ENCODE measurements around the gene GPBP1. TPM values are rescaled to one million over a fixed set of nuclear protein-coding genes. Genes with fewer than 3 reads are reported as not detected.

The GPBP1 gene
- total and polyA plus RNA-seq, 2 donors (not counting 3 experiments of a cell fraction or from before 2014, with no cell fraction given) = 11.7 to 57.4 TPM

DNA sequence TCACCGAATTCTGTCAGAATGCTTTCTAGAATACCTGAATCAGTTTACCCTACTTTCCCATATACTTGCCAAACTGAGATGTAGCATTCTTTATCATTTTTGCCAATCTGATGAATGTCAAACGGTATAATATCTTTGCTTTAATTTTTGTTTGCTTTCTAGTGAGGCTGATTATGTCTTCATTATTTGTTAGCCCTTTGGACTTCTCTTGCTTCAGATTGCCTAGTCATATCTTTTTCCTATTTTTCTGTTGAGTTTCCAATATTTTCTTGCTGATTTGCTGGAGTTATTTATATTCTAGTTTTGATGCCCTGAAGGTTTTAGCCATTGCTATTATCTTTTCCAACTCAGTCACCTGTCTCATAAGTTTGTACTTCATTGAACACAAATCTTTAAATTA lies 40.3 kb upstream of the GPBP1 start:
- Histone ChIP-seq H3K9me3 (replicated peaks; ENCODE audit: control insufficient read depth, insufficient read depth, low read length) (no peaks in the 10 kb centered on the region), H4K20me1 (replicated peaks; ENCODE audit: control insufficient read depth, extremely low read depth, insufficient read depth, low read length) (no peaks in the 10 kb centered on the region), H3K79me2 (ENCODE audit: control insufficient read depth, insufficient read depth, low read length) (no peaks in the 10 kb centered on the region), H3K9me1 (replicated peaks; ENCODE audit: control insufficient read depth, extremely low read depth, insufficient read depth, low read length) (no peaks in the 10 kb centered on the region), H3K4me3 (replicated peaks in 1 of 3; ENCODE audit: insufficient read depth in 1 of 3, low read depth in 1 of 3, low read length in 3 of 3) (no peak overlapping the region), H3K27me3 (ENCODE audit: control insufficient read depth in 2 of 2, insufficient read depth in 2 of 2, low read length in 2 of 2) (no peaks in the 10 kb centered on the region), H3K27ac (ENCODE audit: insufficient read depth, low read depth, low read length) (no peak overlapping the region), H2AFZ (ENCODE audit: low read depth, low read length) (no peak overlapping the region), H3K4me1 (ENCODE audit: control insufficient read depth, extremely low read depth, insufficient read depth, low read length) (no peaks in the 10 kb centered on the region), H3K4me2 (ENCODE audit: insufficient read depth, low read length) (no peak overlapping the region), H3K36me3 (ENCODE audit: control insufficient read depth in 2 of 2, extremely low read depth in 1 of 2, insufficient read depth in 2 of 2, low read length in 2 of 2) (no peaks in the 10 kb centered on the region), H3K9ac (replicated peaks; ENCODE audit: extremely low read depth, insufficient read depth, low read length) (no peak overlapping the region)
- no TSS peak for BruUV-seq (replicated peaks)
- DNase-seq (ENCODE audit: low read depth, low spot score) = no peak
- TF ChIP-seq POLR2AphosphoS5 (IDR thresholded peaks at IDR 0.05; ENCODE audit: insufficient read depth, low read depth, low read length) (no peak), MYC (IDR thresholded peaks at IDR 0.05; ENCODE audit: low read depth, low read length) (no peak), MAX (IDR thresholded peaks at IDR 0.05; ENCODE audit: insufficient read depth, insufficient read length) (no peak), EZH2 (IDR thresholded peaks at IDR 0.05; ENCODE audit: borderline replicate concordance, low read depth, low read length, severe bottlenecking) (no peak), POLR2A (IDR thresholded peaks at IDR 0.05; ENCODE audit: low read depth, low read length) (no peak), FOS (IDR thresholded peaks at IDR 0.05; ENCODE audit: borderline replicate concordance, insufficient read depth, low read length) (no peak)
- CTCF ChIA-PET = no interaction called here
- dilution Hi-C loops (cut with MboI; ENCODE audit: extremely low pct_ligation_motif_present, low sequenced_read_pairs) = no loop called here
- no peak for FAIRE-seq
- intact Hi-C loops (cut with micrococcal nuclease) = no loop called here
- POLR2A ChIA-PET = no interaction called here

GRCh38 chr5:57137401-57137800 lies 36.5 kb upstream of the GPBP1 start:
- CTCF ChIA-PET = interaction anchor here (0.6 to 4.0 kb wide), 32 partner anchors 11 to 873 kb away, joined by 3 to 74 read pairs (median 6); partner anchors contain the start of genes GPBP1 and SETD9
- no peaks in the 10 kb centered on the region for H3K9me3 ChIP-seq (replicated peaks; ENCODE audit: control insufficient read depth, insufficient read depth, low read length)
- DNase-seq (ENCODE audit: low read depth, low spot score) (no peak), FAIRE-seq (no peak)
- no peak overlapping the region for H2AFZ ChIP-seq (ENCODE audit: low read depth, low read length)
- no peaks in the 10 kb centered on the region for H3K9me1 ChIP-seq (replicated peaks; ENCODE audit: control insufficient read depth, extremely low read depth, insufficient read depth, low read length)
- POLR2A ChIA-PET = no interaction called here
- no peak for TF ChIP-seq JUN (IDR thresholded peaks at IDR 0.05; ENCODE audit: borderline replicate concordance, insufficient read depth, insufficient read length, low read depth)
- no peak for TF ChIP-seq MAX (IDR thresholded peaks at IDR 0.05; ENCODE audit: insufficient read depth, insufficient read length)
- TF ChIP-seq GATA2 (IDR thresholded peaks at IDR 0.05; ENCODE audit: insufficient read depth, insufficient read length, low read depth, low read length) = no peak
- TF ChIP-seq POLR2A (IDR thresholded peaks at IDR 0.05; ENCODE audit: low read depth, low read length) = no peak
- BruUV-seq (replicated peaks) = no TSS peak
- H4K20me1 ChIP-seq (replicated peaks; ENCODE audit: control insufficient read depth, extremely low read depth, insufficient read depth, low read length) = no peaks in the 10 kb centered on the region
- no peak overlapping the region for H3K4me2 ChIP-seq (ENCODE audit: insufficient read depth, low read length)
- H3K9ac ChIP-seq (replicated peaks; ENCODE audit: extremely low read depth, insufficient read depth, low read length) = no peak overlapping the region
- H3K4me1 ChIP-seq (ENCODE audit: control insufficient read depth, extremely low read depth, insufficient read depth, low read length) = no peaks in the 10 kb centered on the region
- dilution Hi-C loops (cut with MboI; ENCODE audit: extremely low pct_ligation_motif_present, low sequenced_read_pairs) (no loop called here), intact Hi-C loops (cut with micrococcal nuclease) (loop anchor here (5.0 kb wide), 1 partner anchor 140 kb away; no protein-coding TSS in a partner anchor)
- H3K27ac ChIP-seq (ENCODE audit: insufficient read depth, low read depth, low read length) = no peak overlapping the region
- no peaks in the 10 kb centered on the region for H3K36me3 ChIP-seq (ENCODE audit: control insufficient read depth in 2 of 2, extremely low read depth in 1 of 2, insufficient read depth in 2 of 2, low read length in 2 of 2)
- no peak overlapping the region for H3K4me3 ChIP-seq (replicated peaks in 1 of 3; ENCODE audit: insufficient read depth in 1 of 3, low read depth in 1 of 3, low read length in 3 of 3)
- no peaks in the 10 kb centered on the region for H3K79me2 ChIP-seq (ENCODE audit: control insufficient read depth, insufficient read depth, low read length)
- H3K27me3 ChIP-seq (ENCODE audit: control insufficient read depth in 2 of 2, insufficient read depth in 2 of 2, low read length in 2 of 2) = no peaks in the 10 kb centered on the region
